Ovary (tissue), 9 donors: ENCODE data around the gene RBM20. TPM values are rescaled to one million over a fixed set of nuclear protein-coding genes. Genes with fewer than 3 reads are reported as not detected.

Experiments used
- DNase-seq, 5 donors: peaks; one replicate each; pipeline ENCODE4 v3.0.0-alpha.2; 2019 to 2020
- H3K27ac ChIP-seq, 2 donors: fragments of 200-600 bp; one replicate each; pipeline versions ENCODE4 v1.5.1 to v1.8.0; 2019 to 2022
- H3K27me3 ChIP-seq: fragments of 200-600 bp; one replicate; pipeline ENCODE4 v1.8.0; 2022
- H3K36me3 ChIP-seq: fragments of 200-600 bp; sonication (generic); one replicate; pipeline ENCODE4 v1.5.1; 2019
- H3K4me1 ChIP-seq: one replicate; pipeline ENCODE4 v1.8.1; 2013; ENCODE audit warnings: mild to moderate bottlenecking, moderate library complexity; ENCODE audit not compliant: insufficient read depth
- H3K4me3 ChIP-seq: fragments of 200-600 bp; sonication (generic); one replicate; pipeline ENCODE4 v1.5.1; 2017
- H3K9me3 ChIP-seq, 2 donors: fragments of 200-600 bp in 1 of 2; sonication (generic) in 1 of 2; one replicate each; pipeline versions ENCODE4 v1.5.1 to v1.8.1; 2013 to 2019; ENCODE audit warnings: mild to moderate bottlenecking in 1 of 2, moderate library complexity in 1 of 2
- CTCF ChIP-seq, 3 donors: fragments of 450-650 bp in 2 of 3; fragments of 200-600 bp in 1 of 3; IDR thresholded peaks; one replicate each; pipeline versions ENCODE4 v1.5.1 to v1.8.0; 2016 to 2022; ENCODE audit warnings: antibody characterized with exemption in 3 of 3, mild to moderate bottlenecking in 1 of 3
- EP300 ChIP-seq: sonication (generic); formaldehyde crosslinking; IDR thresholded peaks from one replicate; pipeline ENCODE4 v1.6.1; 2017; ENCODE audit warnings: antibody characterized with exemption
- POLR2A ChIP-seq: fragments of 450-650 bp; IDR thresholded peaks from one replicate; pipeline ENCODE4 v1.6.1; 2017; ENCODE audit warnings: antibody characterized with exemption, mild to moderate bottlenecking, moderate library complexity
- WGBS, 3 donors: extraction: QIAGEN DNeasy Blood & Tissue Kit in 1 of 3; methylation state at CpG; one replicate each; pipeline versions ENCODE4 v1.1.5 to v1.1.7; 2013 to 2017; 5-methylcytosine and 5-hydroxymethylcytosine counted together
- intact Hi-C, 4 donors: fragments of 100-400 bp; cut with DNase I; formaldehyde crosslinking; loops; one replicate each; pipeline versions ENCODE4 v1.11.0 to v1.15.1; 2022 to 2023
- polyA plus RNA-seq, 2 donors: library from polyadenylated mRNA; stranded (reverse); fragments of 200-250 nt in 1 of 2; fragments of 350-450 nt in 1 of 2; fragmentation: Illumina TruSeq in 1 of 2; extraction: RNeasy Lipid Tissue Mini Kit (QIAGEN cat#74804) in 1 of 2; gene quantifications; one replicate each; pipeline ENCODE4 v1.2.3, GENCODE V29; 2013 to 2014
- total RNA-seq, 7 donors: library from RNA; depleted of rRNA in 2 of 7; stranded (reverse); fragments of >200 nt in 2 of 7; fragmentation: NEBNext Ultra II Directional in 3 of 7; extraction: Animal tissue kit (Norgen Biotek cat#: 25700) in 3 of 7; gene quantifications; one replicate each; pipeline versions ENCODE4 v1.1.0 to v1.2.4, GENCODE V29; 2016 to 2023
- donor health status: DM: no; HTN: no; CAD: no; lungs with moderate emphysema.
- donor health status: DM: no; HTN: no; CAD: no.
- donor health status: Bipolar disorder and iron deficiency.
- donor health status: DM: yes; HTN: yes; CAD: no.
- donor health status: DM: no; HTN: no; CAD: no.
- donor health status: DM: yes; HTN: yes; CAD: no.

RBM20 gene
- total and polyA plus RNA-seq, 9 donors: 0.96 to 4.9 (median 3.6) TPM

DNA sequence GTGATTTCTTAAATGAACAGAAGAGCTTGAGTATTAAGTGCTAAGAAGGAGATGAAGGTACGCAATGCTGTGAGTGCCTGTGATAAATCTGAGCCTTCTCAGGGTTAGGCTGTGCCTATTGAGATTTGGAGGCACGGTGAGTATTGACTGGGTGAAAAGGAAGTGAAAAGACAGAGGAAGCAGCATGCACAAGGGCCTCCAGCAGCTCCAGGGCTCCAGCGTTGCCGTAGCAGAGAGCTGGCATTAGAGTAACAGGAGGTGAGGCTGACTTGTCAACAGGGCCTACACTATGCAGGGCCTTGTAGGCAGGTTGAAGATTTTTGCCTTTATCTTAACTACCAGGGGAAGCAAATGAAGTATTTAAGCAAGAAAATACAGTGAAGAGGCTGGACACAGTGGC lies 173.5 kb downstream of the RBM20 start:
- H3K36me3 ChIP-seq: no peaks in the 10 kb centered on the region
- no peak for DNase-seq
- H3K9me3 ChIP-seq: no peaks in the 10 kb centered on the region
- no peak overlapping the region for H3K4me3 ChIP-seq
- H3K27me3 ChIP-seq: no peaks in the 10 kb centered on the region
- TF ChIP-seq POLR2A (no peak), EP300 (no peak), CTCF (IDR thresholded peaks at IDR 0.05) (no peak)
- intact Hi-C loops: loop anchor here in 1 of 4 donors (10.0 kb wide), 1 partner anchor 87 kb away; no protein-coding TSS in a partner anchor
- no peak overlapping the region for H3K27ac ChIP-seq
- WGBS, 3 donors: 87 to 91% (median 89%) methylated on average over 4 of the region's 4 CpGs
- H3K4me1 ChIP-seq: peaks cover 30% of the 10 kb centered on the region

GRCh38 chr10:110818311-110819256 lies 174.4 kb downstream of the RBM20 start:
- H3K36me3 ChIP-seq: no peaks in the 10 kb centered on the region
- H3K9me3 ChIP-seq: no peaks in the 10 kb centered on the region
- no peak overlapping the region for H3K4me3 ChIP-seq
- intact Hi-C loops: loop anchor here in 1 of 4 donors (10.0 kb wide), 1 partner anchor 86 kb away; no protein-coding TSS in a partner anchor
- peak in 1 of 5 donors; percentile 37 for DNase-seq
- TF ChIP-seq CTCF (IDR thresholded peaks at IDR 0.05) (no peak), POLR2A (no peak), EP300 (no peak)
- no peaks in the 10 kb centered on the region for H3K27me3 ChIP-seq
- peaks cover 35% of the 10 kb centered on the region for H3K4me1 ChIP-seq
- H3K27ac ChIP-seq: no peak overlapping the region
- 82 to 90% (median 89%) methylated on average over 8 of the region's 8 CpGs for WGBS, 3 donors

- TF ChIP-seq EP300 (no peak), POLR2A (no peak), CTCF (IDR thresholded peaks at IDR 0.05) (no peak)
- no peaks in the 10 kb centered on the region for H3K9me3 ChIP-seq
- no peak overlapping the region for H3K4me3 ChIP-seq
- DNase-seq: peak; percentile 60 to 72 (median 66)
- intact Hi-C loops: loop anchor here in 2 of 4 donors (5.0 kb wide), 1 partner anchor 52 kb away; the partner anchor contains the start of gene PDCD4 (in 2 of the 2)
- H3K36me3 ChIP-seq: no peaks in the 10 kb centered on the region
- H3K4me1 ChIP-seq: peaks cover 35% of the 10 kb centered on the region
- peak overlapping the region; percentile 78 to 83 for H3K27ac ChIP-seq
- WGBS, 3 donors: 6 to 8% (median 7%) methylated on average over 8 of the region's 8 CpGs
- H3K27me3 ChIP-seq: no peaks in the 10 kb centered on the region
These were observed 176.2 kb downstream of the RBM20 start for GRCh38 chr10:110820321-110820814.

GRCh38 chr10:110821508-110821907 lies 177.4 kb downstream of the RBM20 start:
- no peak for TF ChIP-seq POLR2A
- TF ChIP-seq EP300: no peak
- TF ChIP-seq CTCF (IDR thresholded peaks at IDR 0.05): no peak
- peak in 1 of 5 donors; percentile 45 for DNase-seq
- H3K4me1 ChIP-seq: peaks cover 35% of the 10 kb centered on the region
- no peaks in the 10 kb centered on the region for H3K27me3 ChIP-seq
- no peak overlapping the region for H3K4me3 ChIP-seq
- 50 to 64% (median 56%) methylated on average over 7 of the region's 7 CpGs for WGBS, 3 donors
- no peaks in the 10 kb centered on the region for H3K36me3 ChIP-seq
- H3K9me3 ChIP-seq: no peaks in the 10 kb centered on the region
- intact Hi-C loops: loop anchor here in 2 of 4 donors (5.0 kb wide), 1 partner anchor 51 kb away; the partner anchor contains the start of gene PDCD4 (in 2 of the 2)
- peak overlapping the region in 1 of 2 donors; percentile 83 for H3K27ac ChIP-seq
